ENCODE data around the gene C17orf78. TPM values are rescaled to one million over a fixed set of nuclear protein-coding genes. Genes with fewer than 3 reads are reported as not detected.
"Not testable (repeated sequence)": the region's sequence is repeated elsewhere in the genome, so short reads cannot be mapped to it uniquely, and the experiment has no call there.

C17orf78 gene
- total and polyA plus RNA-seq, 4 donors = not detected

DNA sequence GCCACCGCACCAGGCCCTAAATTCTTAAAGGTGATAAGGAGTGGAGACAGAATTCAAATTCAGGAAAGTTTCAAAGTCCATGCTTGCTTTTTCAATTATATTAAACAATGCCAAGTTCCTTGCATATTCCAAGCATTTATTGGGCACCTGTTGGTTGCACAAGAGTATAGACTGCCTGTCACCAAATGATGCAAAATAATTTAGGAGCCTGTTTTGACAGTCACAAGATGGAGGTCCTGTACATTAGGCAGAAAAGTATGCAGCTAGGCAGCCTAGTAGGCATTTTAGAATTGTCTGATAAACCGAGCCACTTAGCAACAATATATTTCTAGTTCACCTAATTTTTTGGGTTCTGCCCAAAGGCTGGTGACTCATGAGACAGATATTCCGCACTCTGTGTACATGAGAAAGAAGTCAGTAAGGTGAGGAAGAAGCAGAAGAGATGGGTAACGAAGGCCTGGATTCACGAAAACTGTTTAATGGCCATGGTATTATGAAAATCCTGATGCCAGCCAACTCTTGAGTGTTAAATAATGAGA lies 23.5 kb downstream of the C17orf78 start:
- Histone ChIP-seq H3K9ac (ENCODE audit: insufficient read depth in 1 of 2, low read length in 2 of 2) (no peak overlapping the region), H3K27ac (ENCODE audit: low read depth in 1 of 2, low read length in 1 of 2) (no peak overlapping the region), H3K36me3 (ENCODE audit: control insufficient read depth in 4 of 4, insufficient read depth in 4 of 4, low read length in 4 of 4) (peaks cover 0 to 3% (median 0%) of the 10 kb centered on the region in 4 donors), H3K27me3 (ENCODE audit: control insufficient read depth in 3 of 3, insufficient read depth in 3 of 3, low read length in 2 of 3) (no peaks in the 10 kb centered on the region), H3K9me3 (ENCODE audit: control insufficient read depth in 4 of 4, insufficient read depth in 3 of 4, low read length in 3 of 4) (no peaks in the 10 kb centered on the region), H3K4me1 (ENCODE audit: control insufficient read depth in 5 of 5, insufficient read depth in 5 of 5, low read length in 5 of 5) (no peaks in the 10 kb centered on the region), H3K4me3 (no peak overlapping the region)
- no peak for ATAC-seq (ENCODE audit: insufficient read depth, low FRiP score)
- TF ChIP-seq, protein P1, sequence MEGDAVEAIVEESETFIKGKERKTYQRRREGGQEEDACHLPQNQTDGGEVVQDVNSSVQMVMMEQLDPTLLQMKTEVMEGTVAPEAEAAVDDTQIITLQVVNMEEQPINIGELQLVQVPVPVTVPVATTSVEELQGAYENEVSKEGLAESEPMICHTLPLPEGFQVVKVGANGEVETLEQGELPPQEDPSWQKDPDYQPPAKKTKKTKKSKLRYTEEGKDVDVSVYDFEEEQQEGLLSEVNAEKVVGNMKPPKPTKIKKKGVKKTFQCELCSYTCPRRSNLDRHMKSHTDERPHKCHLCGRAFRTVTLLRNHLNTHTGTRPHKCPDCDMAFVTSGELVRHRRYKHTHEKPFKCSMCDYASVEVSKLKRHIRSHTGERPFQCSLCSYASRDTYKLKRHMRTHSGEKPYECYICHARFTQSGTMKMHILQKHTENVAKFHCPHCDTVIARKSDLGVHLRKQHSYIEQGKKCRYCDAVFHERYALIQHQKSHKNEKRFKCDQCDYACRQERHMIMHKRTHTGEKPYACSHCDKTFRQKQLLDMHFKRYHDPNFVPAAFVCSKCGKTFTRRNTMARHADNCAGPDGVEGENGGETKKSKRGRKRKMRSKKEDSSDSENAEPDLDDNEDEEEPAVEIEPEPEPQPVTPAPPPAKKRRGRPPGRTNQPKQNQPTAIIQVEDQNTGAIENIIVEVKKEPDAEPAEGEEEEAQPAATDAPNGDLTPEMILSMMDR (IDR thresholded peaks at IDR 0.05; ENCODE audit: control extremely low read depth, extremely low read depth) = no peak
- DNase-seq = no peak
- WGBS, 2 donors = 94 to 98% methylated on average over 5 of the region's 5 CpGs

DNA sequence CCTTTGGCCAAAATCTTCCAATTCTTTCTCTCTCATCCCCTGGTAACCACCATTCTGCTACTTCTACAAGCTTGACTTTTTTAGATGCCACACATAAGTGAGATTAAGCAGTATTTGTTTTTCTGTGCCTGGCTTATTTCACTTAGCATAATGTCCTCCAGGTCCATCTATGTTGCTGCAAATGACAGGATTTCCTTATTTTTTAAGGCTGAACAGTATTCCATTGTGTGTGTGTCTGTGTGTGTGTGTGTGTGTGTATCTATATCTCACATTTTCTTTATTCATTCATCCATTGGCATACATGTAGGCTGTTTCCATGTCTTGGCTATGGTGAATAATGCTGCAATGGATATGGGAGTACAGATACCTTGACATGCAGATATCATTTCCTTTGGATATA lies 24.7 kb downstream of the C17orf78 start:
- DNase-seq (no peak), ATAC-seq (ENCODE audit: insufficient read depth, low FRiP score) (no peak)
- Histone ChIP-seq H3K9ac (ENCODE audit: insufficient read depth in 1 of 2, low read length in 2 of 2) (no peak overlapping the region), H3K27ac (ENCODE audit: low read depth in 1 of 2, low read length in 1 of 2) (no peak overlapping the region), H3K36me3 (ENCODE audit: control insufficient read depth in 4 of 4, insufficient read depth in 4 of 4, low read length in 4 of 4) (peaks cover 0 to 3% (median 0%) of the 10 kb centered on the region in 4 donors), H3K27me3 (ENCODE audit: control insufficient read depth in 3 of 3, insufficient read depth in 3 of 3, low read length in 2 of 3) (no peaks in the 10 kb centered on the region), H3K9me3 (ENCODE audit: control insufficient read depth in 4 of 4, insufficient read depth in 3 of 4, low read length in 3 of 4) (no peaks in the 10 kb centered on the region), H3K4me1 (ENCODE audit: control insufficient read depth in 5 of 5, insufficient read depth in 5 of 5, low read length in 5 of 5) (peaks cover 0 to 7% (median 2%) of the 10 kb centered on the region in 5 donors), H3K4me3 (no peak overlapping the region)
- TF ChIP-seq, protein P1 (IDR thresholded peaks at IDR 0.05; ENCODE audit: control extremely low read depth, extremely low read depth) = no peak

DNA sequence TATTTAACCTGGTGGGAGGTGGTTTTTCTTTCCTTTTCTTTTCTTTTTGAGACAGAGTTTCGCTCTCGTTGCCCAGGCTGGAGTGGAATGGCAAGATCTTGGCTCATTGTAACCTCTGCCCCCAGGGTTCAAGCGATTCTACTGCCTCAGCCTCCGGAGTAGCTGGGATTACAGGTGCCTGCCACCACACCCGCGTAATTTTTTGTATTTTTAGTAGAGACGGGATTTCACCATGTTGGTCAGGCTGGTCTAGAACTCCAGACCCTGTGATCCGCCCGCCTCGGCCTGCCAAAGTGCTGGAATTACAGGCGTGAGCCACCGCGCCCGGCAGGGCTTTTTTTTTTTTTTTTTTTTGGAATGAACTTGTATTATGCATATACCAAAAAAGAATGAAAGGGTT lies 29.7 kb downstream of the C17orf78 start:
- H3K4me3 ChIP-seq; ATAC-seq (ENCODE audit: insufficient read depth, low FRiP score); DNase-seq; H3K9ac ChIP-seq (ENCODE audit: insufficient read depth in 1 of 2, low read length in 2 of 2); H3K9me3 ChIP-seq (ENCODE audit: control insufficient read depth in 4 of 4, insufficient read depth in 3 of 4, low read length in 3 of 4); H3K36me3 ChIP-seq (ENCODE audit: control insufficient read depth in 4 of 4, insufficient read depth in 4 of 4, low read length in 4 of 4); H3K27ac ChIP-seq (ENCODE audit: low read depth in 1 of 2, low read length in 1 of 2); H3K27me3 ChIP-seq (ENCODE audit: control insufficient read depth in 3 of 3, insufficient read depth in 3 of 3, low read length in 2 of 3): not testable (repeated sequence)
- 64 to 84% methylated on average over 14 of the region's 14 CpGs for WGBS, 2 donors
- H3K4me1 ChIP-seq (ENCODE audit: control insufficient read depth in 5 of 5, insufficient read depth in 5 of 5, low read length in 5 of 5) = peaks cover 0 to 14% (median 3%) of the 10 kb centered on the region in 5 donors

DNA sequence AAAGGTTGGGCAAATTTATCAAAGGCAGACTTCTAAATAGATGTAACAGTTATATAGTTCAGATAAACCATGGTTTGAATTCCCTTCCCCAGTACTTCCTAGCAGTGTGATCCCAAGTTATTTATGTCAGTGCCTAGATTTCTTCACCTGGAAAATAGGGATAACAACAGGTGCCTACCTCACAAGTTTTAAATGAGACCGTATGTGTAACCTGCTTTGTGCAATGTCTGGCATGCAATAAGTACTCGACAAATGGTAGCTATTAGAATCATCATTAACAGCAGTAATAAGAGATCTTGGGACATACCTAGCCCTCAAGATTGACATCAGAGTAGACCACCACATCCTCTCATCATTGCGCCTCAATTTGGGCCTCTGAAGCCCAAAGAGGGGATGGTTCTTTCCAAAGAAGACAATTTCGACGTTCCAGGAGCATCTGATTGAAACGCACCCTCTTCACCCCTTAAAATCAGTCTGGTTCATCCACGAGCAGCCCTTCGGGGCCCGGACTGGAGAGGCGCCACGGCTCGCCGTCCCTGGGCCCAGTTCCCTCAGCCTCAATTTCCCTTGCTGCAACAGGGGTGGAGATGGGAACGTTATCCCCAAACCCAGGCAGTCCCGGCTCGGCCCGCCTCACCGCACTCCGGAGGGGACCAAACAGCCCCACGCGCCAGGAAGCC lies 30.3 kb downstream of the C17orf78 start:
- DNase-seq = peak in 1 of 3 donors; percentile 37
- ATAC-seq (ENCODE audit: insufficient read depth, low FRiP score) = peak; percentile 20

More for the DNA sequence above, 30.3 kb downstream of the C17orf78 start:
- no peaks in the 10 kb centered on the region for H3K27me3 ChIP-seq (ENCODE audit: control insufficient read depth in 3 of 3, insufficient read depth in 3 of 3, low read length in 2 of 3)
- peak overlapping the region; percentile 93 to 97 for H3K27ac ChIP-seq (ENCODE audit: low read depth in 1 of 2, low read length in 1 of 2)
- peak overlapping the region; percentile 91 for H3K4me3 ChIP-seq
- peaks cover 0 to 14% (median 3%) of the 10 kb centered on the region in 5 donors for H3K4me1 ChIP-seq (ENCODE audit: control insufficient read depth in 5 of 5, insufficient read depth in 5 of 5, low read length in 5 of 5)
- 1% methylated on average over 21 of the region's 21 CpGs for WGBS, 2 donors
- peak overlapping the region; percentile 62 to 73 for H3K9ac ChIP-seq (ENCODE audit: insufficient read depth in 1 of 2, low read length in 2 of 2)
- no peaks in the 10 kb centered on the region for H3K9me3 ChIP-seq (ENCODE audit: control insufficient read depth in 4 of 4, insufficient read depth in 3 of 4, low read length in 3 of 4)
- peaks cover 0 to 7% (median under 1%) of the 10 kb centered on the region in 4 donors for H3K36me3 ChIP-seq (ENCODE audit: control insufficient read depth in 4 of 4, insufficient read depth in 4 of 4, low read length in 4 of 4)
- TF ChIP-seq, protein P1 (IDR thresholded peaks at IDR 0.05; ENCODE audit: control extremely low read depth, extremely low read depth) = no peak
